Tibial nerve (tissue), 3 donors: Measurements from ENCODE around the gene PDE2A.

ENCODE experiments used
- CTCF ChIP-seq, 5 experiments: fragments of 200-600 bp in 3 of 5; fragments of 450-650 bp in 2 of 5; sonication (generic) in 3 of 5; IDR thresholded peaks; one replicate each; pipeline ENCODE4 v1.5.1; 2016 to 2019; ENCODE audit warnings: antibody characterized with exemption in 5 of 5, mild to moderate bottlenecking in 3 of 5, moderate library complexity in 2 of 5
- POLR2A ChIP-seq, 2 donors: fragments of 450-650 bp; IDR thresholded peaks; one replicate each; pipeline ENCODE4 v1.6.1; 2017; ENCODE audit warnings: antibody characterized with exemption in 2 of 2, mild to moderate bottlenecking in 2 of 2, moderate library complexity in 2 of 2

GRCh38 chr11:72606748-72607468, 67.3 kb downstream of the PDE2A start:
- TF ChIP-seq CTCF (IDR thresholded peaks at IDR 0.05) (no peak), POLR2A (IDR thresholded peaks at IDR 0.05) (no peak)
